LHCN-M2 (cell line): ENCODE results near the gene ISOC2. TPM values are rescaled to one million over a fixed set of nuclear protein-coding genes. Genes with fewer than 3 reads are reported as not detected.
A peak's percentile ranks its signal among the peaks of the same experiment; 100 is the strongest.
"Not testable (repeated sequence)": the region's sequence is repeated elsewhere in the genome, so short reads cannot be mapped to it uniquely, and the experiment has no call there.

Source experiments
- DNase-seq: peaks from one replicate; pipeline ENCODE4 v3.0.0-alpha.2; 2012; ENCODE audit warnings: low read depth
- polyA plus RNA-seq: library from polyadenylated mRNA; unstranded; fragments of >200 nt; gene quantifications from one replicate; pipeline ENCODE4 v1.2.1, GENCODE V29; 2012; ENCODE audit warnings: missing spikeins
- total RNA-seq: library from RNA; depleted of rRNA; stranded (reverse); fragments of >200 nt; gene quantifications from 2 replicates; pipeline ENCODE4 v1.2.3, GENCODE V29; 2014; rRNA removed

Gene ISOC2, protein sequence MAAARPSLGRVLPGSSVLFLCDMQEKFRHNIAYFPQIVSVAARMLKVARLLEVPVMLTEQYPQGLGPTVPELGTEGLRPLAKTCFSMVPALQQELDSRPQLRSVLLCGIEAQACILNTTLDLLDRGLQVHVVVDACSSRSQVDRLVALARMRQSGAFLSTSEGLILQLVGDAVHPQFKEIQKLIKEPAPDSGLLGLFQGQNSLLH
- total RNA-seq: 89.8 and 90.2 TPM in 2 replicates
- polyA plus RNA-seq: 74.3 TPM

DNA sequence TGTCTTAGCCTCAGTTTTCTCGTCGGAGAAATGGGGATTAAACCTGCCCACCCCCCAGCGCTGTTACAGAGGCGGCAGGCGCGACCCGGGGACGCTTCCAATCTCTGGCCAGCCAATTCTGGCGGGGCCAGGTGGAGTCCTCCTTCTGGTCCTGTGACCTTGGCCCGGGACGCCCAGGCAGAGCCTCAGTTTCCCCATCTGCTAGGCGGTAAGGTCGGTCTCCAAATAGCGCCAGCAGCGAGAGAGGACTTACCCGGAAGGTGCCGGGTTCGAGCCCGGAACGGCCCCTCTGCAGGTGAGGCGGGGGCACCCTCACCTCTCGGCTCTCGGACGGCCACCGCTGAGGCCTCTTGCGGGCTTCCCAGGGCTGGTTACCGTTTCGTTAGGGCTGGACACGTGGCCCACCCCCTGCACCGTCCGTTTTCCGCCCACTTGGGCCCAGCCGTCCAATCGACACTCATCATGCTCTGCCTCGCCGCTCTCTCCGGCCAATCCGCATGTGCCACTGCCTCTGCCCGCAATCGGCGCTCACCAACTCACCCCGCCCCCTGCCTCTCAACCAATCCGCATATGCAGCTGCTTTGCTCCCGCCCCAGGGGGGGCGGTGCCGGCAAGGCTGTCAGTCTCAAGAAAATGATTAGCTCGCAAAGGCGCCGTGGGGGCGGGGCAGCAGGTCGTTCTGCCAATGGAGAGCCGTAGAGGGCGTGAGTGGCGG is at the start of gene ISOC2:
Gene ISOC2 (minus strand): TSS at position 384 of the 715 bp plus-strand sequence. CDS start 5,156 bp downstream, outside the sequence.
- peak; percentile 99 for DNase-seq

DNA sequence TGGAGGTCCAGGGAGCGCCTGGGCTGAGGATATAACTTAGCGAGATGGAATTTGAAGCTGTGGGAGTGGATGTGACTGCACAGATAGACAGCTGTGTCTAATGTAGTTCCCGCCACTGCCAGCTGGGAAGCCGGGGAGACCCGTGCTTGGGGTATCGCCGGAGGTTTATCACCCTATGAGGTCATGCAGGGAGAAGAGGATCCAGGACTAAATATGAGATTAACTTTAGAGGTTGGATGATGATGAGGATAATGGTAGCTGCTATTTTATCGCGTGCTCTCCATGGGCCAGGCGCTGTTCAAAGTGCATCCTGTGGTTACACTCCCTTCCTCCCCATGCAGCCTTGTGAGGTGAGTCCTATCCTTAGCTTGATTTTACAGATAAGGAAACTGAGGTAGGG is 46.7 kb upstream of the ISOC2 start:
- no peak for DNase-seq

GRCh38 chr19:55504981-55505380 is 43.5 kb upstream of the ISOC2 start:
- no peak for DNase-seq

DNA sequence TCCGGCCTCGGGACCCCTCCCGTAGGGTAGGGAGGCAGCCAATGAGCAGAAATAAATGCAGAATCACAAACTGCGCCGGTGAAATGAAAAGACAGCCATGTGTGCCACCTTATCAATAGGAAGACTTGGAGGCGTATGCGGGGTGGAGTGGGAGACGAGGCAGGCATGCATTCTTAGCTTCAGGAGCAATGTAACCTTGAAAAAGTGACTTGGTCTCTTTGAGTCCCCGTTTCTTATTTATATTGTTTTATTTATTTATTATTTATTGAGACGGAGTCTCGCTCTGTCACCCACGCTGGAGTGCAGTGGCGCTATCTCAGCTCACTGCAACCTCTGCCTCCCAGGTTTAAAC is 42.8 kb upstream of the ISOC2 start:
- DNase-seq: no peak

DNA sequence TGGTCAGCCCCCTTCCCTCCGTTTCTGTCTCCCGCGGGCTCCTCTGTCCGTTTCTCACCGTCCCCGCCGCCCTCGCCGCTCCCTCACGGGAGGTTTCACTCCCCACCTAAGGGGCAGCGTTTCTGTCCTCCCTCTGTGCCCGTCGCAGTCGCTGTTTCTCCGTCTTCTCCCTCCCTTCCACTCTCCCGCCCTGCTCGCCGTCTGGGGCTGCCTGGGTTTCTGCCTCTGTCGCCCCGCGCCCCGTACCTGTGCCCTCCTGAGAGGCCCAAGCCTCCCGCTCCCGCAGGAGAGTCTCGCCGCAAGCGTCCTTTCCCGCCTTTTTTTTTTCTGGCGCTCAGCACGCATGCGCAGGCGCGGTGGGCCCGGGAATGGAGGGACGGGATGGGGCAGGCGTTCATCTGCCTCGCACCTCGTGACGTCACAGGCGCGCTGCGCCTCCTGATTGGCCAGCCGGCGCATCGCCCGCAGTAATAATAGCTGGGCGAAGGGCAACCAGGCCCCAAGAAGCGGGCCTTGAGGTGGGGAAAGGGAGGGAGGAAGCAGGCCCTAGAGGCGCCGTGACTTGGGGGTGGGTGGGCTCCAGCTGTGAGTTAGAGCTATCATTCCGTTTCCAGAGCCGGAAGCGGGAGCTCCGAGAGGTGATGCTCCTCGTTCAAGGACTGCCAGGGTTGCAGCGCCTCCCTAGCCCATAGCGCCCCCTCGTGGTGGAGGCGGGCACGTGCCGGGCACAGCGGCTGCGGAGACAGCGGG is 42.2 kb upstream of the ISOC2 start:
- DNase-seq: peak; percentile 88

DNA sequence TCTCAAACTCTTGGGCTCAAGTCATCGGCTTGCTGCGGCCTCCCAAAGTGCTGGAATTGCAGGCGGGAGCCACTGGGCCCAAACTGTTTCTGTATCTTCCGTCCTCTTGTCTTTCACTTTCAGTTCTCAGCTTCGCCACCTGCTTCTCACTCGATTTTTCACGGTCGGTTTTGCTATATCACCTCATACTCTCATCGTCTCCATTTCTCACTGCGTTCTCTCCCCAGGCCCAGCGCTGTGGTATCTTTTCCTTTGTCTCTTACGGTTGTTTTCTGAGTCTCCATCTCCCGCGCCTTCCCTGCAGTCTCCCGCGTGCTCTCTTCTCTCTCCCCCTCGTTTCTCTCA is 41.7 kb upstream of the ISOC2 start:
- DNase-seq: no peak

DNA sequence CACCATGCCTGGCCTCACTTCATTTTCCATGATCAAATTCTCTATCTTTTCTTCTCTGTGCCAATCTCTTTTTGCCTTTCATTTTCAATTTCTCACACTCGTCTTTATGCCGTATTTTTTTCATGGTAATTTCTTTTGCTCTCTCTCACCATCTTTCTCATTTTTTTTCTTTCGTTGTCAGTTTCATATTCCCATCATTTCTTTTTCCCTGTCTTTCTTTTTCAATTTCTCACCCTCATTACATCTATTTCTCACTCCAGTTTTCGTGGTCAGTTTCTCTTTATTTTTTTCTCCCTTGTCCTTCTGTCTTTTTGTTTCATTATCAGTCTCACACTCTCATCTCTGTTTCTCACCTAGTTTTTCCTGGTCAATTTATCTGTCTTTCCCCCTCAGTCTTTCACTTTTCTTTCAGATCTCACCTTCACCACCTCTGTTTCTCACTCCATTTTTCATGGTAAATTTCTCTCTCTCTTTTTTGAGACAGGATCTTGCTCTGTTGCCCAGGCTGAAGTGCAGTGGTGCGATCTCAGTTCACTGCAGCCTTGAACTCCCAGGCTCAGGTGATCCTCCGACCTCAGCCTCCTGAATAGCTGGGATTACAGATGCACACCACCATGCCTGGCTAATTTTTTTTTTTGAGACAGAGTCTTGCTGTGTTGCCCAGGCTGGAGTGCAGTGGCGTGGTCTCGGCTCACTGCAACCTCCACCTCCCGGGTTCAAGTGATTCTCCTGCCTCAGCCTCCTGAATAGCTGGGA is 40.9 kb upstream of the ISOC2 start:
- no peak for DNase-seq

DNA sequence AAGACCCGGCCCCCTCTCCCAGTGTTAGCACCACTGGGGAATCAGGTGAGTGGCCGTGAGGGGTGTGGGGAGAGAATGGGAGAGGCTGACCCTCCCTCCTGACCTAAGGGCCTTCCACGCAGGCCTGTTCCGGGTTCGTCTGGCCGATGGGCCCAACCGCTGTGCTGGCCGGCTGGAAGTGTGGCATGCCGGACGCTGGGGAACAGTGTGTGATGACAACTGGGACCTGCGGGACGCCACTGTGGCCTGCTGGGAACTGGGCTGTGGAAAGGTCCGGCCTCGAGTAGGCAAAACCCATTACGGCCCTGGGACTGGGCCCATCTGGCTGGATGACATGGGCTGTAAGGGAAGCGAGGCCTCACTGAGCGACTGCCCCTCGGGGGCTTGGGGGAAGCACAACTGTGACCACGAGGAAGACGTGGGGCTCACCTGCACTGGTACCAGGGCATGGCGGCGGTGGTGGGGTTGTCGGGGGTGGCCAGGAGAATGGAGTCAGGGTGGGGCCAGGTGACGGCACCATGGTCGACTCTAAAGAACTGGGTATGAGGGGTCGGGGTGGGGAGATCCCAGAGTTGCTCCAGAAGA is 39.0 kb upstream of the ISOC2 start:
- DNase-seq: no peak

GRCh38 chr19:55498246-55498840 is 36.9 kb upstream of the ISOC2 start:
- no peak for DNase-seq

DNA sequence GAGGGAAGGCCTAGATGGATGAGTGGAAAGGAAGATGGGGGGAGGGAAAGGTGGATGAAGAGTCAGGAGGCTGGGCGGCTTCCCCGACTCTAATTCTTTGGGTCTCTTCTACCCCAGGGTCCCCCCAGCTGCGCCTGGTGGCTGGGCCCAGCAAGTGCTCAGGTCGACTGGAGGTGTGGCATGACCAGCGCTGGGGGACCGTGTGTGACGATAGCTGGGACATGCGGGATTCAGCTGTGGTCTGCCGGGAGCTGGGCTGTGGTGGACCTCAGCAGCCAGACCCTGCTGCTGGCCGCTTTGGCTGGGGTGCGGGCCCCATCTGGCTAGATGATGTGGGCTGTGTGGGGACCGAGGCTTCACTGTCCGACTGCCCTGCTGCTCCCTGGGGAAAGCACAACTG is 36.3 kb upstream of the ISOC2 start:
- DNase-seq: no peak

- DNase-seq: not testable (repeated sequence)
Measured at GRCh38 chr19:55496820-55497219, 35.4 kb upstream of the ISOC2 start.

DNA sequence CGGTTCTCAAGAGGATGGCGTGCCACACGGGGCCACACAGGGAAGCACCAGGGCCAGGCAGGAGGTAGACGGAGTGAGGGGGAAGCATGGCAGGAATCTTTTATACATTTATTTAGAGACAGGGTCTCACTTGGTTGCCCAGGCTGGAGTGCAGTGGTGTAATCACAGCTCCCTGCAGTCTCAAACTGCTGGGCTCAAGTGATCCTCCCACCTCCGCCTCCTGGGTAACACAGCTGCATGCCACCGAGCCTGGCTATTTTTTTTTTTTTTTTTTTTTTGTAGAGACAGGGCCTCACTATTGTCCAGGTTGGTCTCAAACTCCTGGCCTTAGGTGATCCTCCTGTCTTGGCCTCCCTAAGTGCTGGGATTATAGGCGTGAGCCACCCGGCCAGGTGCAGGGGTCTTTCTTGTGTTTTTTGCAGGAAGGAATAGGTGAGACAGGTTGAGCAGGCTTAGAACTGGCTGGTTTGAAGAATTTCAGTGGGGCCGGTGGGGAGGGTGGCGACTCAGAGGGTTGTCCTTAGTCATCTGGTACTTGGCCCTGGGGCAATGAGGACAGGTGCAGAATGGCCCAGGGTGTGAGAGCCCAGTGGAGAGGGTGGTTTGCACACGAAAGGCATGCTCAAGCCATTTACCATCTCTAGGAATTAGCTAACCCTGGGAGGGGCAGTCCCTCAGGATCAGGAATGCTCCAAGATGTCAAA is 34.4 kb upstream of the ISOC2 start:
- peak; percentile 55 for DNase-seq

DNA sequence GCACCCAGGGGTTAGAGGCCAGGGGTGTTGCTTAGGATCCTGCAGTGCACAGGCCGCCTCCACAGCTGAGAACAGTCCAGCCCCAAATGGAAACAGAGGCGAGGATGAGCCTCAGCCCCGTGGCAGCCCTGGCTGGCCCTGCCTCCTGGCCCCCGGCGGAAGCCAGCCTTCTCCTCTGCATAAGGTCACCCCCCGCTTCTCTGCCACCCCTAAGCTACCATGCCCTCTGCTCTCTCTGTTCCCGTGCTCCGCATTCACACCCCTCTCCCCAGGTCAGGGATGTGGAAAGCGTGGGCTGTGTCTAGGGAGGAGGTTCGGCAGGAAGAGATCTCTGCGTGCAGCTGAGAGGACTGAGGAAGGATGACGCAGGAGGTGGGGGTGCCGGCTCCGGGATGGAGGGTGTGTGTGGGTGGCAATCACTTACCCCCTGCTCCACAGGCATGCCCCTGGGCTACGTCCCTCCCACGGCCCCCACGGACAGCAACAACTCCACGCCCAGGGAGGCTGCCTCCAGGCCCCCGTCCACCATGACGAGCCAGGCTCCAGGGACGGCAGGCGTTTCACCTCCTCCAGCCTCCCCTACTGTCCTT is 32.8 kb upstream of the ISOC2 start:
- no peak for DNase-seq

GRCh38 chr19:55493645-55494171 is 32.3 kb upstream of the ISOC2 start:
- no peak for DNase-seq

- DNase-seq: no peak
Measured at GRCh38 chr19:55493052-55493644, 31.7 kb upstream of the ISOC2 start.

DNA sequence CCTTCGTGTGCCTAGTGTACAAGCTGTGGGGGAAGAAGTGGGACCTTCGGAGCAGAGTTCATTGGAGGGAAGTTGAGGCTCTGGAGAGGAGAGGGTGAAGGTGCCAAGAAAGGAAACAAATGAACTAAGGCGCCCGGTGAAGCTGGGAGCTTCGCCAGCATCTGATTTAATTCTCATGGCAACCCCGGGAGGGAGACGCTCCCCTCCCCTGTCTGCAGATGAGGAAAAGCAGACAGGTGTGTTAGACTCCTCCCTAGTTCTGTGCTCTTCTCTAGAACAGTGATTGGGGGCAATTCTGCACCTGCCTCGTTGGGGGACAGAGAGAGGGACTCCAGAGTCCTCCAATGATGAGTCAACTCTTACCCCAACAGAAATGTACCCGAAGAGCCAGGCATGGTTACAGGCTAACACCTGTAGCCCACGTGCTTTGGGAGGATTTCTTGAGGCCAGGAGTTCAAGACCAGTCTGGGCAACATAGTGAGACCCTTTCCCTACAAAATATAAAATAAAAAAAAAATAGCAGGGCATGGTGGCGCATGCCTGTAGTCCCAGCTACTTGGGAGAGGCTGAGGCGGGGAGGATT is 31.0 kb upstream of the ISOC2 start:
- no peak for DNase-seq

- DNase-seq: no peak
Measured at GRCh38 chr19:55491546-55492360, 30.3 kb upstream of the ISOC2 start.
